22Rv1 (cell line): ENCODE data around the gene IFT80.

Experiments used
- CTCF ChIP-seq: fragments of 450-650 bp; IDR thresholded peaks from 2 replicates; pipeline ENCODE4 v1.5.1; 2017; ENCODE audit warnings: mild to moderate bottlenecking
- ZFX ChIP-seq: fragments of 450-650 bp; IDR thresholded peaks from 2 replicates; pipeline ENCODE4 v1.6.1; 2017; ENCODE audit warnings: antibody characterized with exemption, borderline replicate concordance

GRCh38 chr3:160417311-160417710, 18.3 kb upstream of the IFT80 start:
- TF ChIP-seq CTCF (no peak), ZFX (no peak)
